Dedifferentiated amniotic fluid mesenchymal stem cell (primary cell): ENCODE measurements around the gene ANKRD44.

ENCODE experiments used
- DNase-seq: peaks from one replicate; pipeline ENCODE4 v3.0.0-alpha.2; 2016; ENCODE audit errors: extremely low spot score

Gene ANKRD44

DNA sequence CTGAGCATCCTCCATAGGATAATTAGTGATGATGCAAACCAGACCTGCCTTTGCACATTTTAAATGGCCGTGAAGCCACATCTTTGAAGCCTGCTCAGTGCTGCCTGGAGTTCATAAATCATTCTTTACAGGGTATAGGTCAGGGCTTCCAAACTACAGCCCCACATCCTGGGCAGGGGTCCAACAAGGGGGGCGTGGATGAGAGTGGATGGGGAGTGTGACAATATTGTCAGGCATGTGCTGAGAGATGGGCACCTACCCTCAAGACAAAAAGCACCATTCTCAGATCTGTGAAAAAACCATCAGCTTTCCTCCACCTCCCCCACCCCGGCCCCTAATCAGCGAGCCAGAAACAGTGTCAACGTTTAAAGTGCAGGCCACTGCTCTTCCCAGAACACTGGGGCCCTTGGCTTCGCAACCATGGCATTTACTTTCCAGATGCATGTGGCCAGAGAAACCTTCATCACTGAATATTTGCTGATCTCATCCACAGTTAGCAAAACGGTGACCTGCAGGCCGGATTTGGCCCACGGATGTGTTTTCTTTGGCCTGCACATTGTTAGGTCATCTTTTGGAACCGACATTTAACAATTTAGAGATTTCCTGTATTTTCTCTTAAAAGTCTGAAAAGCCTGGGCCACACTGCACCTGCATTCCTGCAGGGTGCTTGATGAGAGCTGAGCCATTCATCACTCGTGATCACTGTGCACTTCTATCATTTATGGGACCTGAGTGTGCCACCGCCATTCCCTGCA, 130.7 kb downstream of the ANKRD44 start:
- DNase-seq = peak; percentile 29

DNA sequence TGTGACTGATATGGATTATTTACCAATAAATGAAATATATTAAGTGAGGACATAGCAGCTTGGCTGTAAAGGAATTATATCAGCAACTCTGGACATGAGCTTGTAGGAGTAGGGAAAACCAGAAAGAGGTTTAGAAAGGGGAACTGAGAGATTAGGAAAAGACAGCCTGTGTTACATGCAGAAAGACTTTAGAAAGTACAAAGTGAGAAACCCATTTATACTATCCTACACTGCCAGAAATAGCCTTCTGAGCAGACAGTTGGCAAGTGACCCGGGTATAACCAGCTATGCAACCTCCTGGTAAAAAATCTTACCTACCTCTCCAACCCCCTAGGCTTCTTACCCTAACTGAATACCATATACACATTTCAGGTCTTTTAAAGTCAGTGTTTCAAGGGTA, 134.1 kb downstream of the ANKRD44 start:
- DNase-seq = no peak

DNA sequence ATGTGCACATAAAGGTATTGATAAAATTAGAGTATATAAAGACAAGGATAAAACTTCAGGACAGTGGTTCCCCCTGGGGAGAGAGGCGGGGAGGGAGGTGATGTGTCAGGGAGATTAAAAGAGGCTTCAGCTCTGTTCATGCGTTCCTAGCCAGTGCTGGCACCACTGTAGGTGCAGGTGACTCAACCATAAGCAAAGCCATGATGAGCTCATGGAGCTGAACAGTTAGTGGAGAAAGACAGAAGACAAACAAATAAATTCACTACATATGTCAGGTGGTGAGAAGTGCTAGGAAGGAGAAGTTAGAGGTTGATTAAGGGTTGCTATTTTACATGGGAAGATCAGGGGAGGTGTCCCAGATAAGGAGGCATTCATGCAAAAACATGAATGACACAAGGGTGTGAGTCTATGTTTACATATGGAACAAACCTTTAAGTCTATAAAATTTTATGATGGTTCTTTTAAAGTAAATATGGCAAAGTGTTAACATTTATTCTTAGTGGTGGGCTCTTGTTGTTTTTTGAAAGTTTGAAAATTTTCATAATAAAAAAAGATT, 136.0 kb downstream of the ANKRD44 start:
- no peak for DNase-seq

DNA sequence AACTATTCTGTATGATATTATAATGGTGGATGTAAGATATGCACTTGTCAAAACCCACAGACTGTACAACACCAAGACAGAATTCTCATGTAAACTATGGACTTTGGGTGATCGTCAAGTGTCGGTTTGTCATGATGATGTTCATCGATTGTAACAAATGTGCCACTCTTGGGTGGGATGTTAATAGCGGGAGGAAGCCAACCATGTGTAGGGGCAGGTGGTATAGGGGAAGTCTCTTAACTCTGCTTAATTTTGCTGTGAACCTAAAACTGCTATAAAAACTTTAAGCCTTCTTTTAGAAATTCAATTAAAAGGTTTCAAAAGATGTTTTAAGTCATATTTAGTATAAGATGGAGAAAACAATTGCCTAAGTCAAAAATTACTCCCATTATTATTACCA, 139.0 kb downstream of the ANKRD44 start:
- no peak for DNase-seq

DNA sequence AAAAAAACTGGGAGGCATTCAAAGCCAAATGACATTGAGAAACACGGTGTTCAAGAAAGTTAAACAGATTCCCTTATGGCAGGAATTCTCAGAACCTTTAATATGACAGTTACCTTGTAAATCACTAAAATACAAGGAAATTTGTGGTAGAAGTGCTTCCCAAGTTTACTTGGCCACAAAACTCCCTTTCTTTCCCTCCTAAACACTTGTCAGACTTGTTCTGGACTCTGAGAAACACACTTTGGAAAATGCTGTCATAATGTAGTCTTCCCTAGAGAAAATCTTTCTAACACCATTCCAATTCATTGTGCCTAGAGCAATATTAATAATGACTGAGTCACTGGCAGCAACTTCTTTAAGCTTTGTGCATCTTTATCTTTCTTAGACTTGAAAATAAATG, 140.4 kb downstream of the ANKRD44 start:
- DNase-seq = no peak

DNA sequence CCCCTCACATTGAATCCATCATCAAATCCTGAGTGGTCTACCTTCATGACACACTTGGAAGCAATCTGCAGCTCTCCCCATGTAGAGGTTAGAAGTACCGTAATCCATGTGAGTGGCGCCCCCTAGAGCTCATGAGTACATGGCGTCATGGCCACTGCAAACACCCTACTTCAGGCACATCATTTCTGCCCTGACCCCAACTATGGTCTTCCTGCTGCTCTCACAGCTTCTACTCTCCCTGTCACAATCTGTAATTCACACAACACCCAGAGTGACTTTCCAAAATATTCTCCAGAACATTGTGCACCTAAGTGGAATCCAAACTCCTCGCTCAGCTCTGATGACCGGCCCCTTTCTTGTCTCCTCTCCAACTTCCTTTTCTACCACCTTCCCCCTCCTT, 141.9 kb downstream of the ANKRD44 start:
- no peak for DNase-seq

DNA sequence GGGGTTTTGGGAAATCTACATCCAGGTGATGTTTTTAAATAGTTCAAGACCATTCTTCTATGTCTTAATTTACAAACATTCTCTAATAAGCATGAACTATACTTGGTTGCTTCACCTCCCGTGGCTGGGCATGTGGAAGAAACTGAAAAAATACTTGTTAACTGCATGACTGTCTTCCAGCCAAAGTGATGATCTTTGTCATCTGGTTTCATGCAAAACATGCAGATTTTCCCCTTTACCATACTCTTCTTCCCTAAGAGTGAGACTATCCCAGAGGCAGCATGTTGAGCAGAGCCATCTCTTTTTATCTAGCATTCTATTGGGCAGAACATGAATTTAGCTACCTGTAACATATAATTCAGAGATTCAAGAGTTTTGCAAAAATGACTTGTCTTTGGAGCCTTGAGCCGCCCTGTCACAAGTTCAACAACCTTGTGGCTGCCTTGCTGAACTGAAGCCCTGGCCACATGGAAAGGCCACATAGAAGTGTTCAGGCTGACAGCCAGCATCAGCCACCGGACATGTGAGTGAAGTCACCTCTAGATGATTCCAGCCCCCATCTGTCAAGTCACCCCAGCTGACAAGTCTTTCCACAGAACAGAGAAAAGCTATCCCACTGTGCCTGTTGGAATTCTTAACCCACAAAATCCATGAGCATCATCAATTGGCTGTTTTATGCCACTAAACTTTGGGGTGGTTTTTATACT, 142.8 kb downstream of the ANKRD44 start:
- no peak for DNase-seq

DNA sequence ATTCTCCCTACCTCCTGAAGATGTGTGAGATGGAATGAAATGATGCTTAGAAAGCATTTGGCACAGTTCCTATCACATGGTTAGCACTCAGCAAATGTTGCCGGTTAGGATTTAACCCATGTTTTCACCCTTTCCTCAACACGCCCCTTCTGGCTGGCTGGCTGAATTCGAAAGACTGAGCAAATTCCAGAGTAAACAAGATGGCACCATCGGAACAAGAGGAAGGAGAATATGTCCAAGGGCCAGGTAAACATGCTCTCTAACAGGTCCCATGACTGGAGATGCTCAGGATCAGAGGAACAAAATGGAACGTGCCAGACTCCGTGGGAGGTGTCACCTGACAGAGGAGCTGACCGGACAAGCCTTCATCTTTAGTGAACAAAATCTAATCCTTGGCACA, 145.6 kb downstream of the ANKRD44 start:
- DNase-seq = no peak

DNA sequence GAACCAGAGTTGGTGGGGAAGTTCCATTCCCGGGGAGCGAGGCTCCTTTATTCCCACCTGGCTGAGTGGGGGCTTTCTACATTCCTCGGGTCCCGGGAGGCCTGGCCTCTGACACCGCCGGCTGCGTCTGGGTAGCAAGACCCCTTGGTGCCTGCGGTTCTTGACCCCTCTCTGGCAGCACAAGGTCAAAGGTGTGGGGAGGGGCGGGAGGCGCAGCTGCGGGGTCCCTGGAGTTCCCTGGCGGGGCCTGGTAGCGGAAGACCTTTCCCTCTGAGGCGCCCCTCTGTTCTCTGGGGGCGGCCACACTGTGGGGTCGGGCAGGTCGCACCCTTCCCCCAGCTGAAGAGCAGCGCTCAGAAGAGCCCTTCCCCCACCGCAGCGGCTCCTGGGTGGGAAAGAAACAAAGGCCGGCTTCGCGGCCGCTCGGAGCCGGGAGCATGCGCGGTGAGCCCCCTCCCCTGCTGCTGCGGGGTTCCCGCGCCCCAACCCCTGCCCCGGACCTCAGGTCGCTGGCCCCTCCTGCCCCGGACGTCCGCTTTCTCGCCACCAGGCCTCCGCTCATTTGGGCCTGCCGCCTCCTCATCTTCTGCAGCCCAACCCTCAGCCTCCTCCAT, 146.3 kb downstream of the ANKRD44 start:
- DNase-seq = no peak

DNA sequence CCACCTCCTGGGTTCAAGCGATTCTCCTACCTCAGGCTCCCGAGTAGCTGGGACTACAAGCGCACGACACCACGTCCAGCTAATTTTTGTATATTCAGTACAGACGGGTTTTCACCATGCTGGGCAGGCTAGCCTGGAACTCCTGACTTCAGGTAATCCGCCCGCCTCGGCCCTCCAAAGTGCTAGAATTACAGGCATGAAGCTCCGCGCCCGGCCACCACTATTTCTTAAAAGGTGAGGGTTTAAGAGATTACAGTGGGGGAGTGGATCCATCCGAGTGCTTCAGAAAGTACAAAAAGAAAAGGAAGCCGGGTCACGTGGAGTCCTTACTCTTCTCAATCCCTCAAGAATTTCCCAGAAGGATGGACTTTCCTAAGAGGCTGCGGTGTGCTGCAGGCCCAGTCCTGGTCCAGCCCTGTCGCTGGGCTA, 146.9 kb downstream of the ANKRD44 start:
- DNase-seq = no peak

DNA sequence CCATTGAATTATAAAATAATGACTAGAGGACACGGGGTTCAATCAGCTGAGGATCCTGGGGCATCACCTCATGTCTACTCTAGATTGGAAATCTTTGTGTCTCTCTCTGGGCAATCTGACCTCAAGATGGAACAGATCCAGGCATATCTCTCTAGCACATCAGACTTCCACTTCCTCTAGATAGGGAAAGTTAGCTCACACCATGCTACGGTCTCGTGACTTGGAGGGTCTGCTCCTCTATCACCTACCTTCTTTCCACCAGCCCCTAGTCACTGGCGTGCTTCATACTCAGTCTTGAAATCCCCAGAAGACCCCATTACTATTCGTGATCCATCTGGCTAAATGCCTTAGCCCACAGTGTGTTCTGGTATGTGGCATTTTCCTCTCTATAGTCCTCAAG, 148.8 kb downstream of the ANKRD44 start:
- DNase-seq = no peak

DNA sequence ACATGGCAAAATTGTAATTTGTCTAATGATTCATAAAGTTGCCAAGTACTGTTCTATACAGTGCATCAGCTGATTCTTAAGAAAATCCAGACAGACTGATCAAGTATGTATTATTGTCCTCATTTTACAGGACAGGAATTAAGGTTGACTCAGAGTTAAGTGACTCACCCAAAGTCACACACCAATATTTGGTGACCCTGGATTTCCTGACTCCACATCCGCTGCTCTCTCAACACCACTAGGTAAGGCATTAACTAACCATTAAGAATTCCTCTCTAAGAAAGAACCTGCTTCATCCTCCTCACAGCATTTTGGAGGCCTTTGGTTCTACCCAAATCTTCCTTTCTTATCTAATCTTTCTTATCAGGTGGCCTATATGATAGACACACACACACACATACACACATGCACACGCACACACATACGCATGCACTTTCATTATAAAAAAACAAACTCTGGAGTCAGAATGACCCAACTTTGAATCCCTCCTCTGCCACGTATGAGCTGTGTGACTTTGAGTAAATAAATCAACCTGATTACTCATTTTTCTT, 150.8 kb downstream of the ANKRD44 start:
- DNase-seq = peak; percentile 26

DNA sequence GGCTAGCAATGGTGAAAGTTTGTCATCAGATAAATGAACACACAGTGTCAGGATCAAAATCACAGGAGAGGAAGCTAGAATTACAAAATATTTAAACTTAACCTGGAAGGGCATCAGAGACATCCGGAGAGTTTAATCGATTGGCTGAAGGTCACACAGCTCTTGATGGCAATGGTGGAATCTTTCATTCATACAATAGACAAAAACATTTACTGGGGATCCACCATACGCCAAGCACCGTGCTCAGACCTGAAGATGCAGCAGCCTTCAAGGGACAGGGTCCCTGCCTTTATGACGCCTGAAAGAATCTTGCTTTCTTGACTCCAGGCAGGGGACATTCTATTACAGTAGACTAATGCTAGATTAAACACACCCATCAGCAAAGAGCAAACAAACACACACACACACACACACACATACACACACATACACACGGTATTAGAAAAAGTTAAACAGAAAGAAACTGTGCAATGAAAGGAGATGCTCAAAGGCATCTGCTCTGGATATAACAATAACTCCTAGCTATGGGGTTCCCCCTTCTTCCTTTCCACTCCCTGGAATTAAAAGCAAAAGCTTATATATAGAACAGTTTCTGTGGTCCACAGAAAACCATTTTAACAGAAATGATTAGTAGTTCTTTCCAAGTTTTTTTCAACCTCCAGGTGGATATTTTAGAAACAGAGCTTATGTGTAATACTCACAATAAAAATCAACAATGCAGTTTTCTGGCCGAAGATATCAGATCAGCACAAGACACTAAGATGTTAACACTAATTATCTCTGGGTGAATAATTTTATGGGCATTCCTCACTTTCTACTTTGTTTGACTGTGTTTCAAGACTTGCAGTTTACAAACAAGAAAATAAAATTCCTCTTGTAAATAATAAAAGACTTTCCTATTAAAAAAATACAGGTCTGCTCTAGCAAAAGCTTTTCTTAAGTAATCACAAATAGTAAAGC, 151.7 kb downstream of the ANKRD44 start:
- no peak for DNase-seq

DNA sequence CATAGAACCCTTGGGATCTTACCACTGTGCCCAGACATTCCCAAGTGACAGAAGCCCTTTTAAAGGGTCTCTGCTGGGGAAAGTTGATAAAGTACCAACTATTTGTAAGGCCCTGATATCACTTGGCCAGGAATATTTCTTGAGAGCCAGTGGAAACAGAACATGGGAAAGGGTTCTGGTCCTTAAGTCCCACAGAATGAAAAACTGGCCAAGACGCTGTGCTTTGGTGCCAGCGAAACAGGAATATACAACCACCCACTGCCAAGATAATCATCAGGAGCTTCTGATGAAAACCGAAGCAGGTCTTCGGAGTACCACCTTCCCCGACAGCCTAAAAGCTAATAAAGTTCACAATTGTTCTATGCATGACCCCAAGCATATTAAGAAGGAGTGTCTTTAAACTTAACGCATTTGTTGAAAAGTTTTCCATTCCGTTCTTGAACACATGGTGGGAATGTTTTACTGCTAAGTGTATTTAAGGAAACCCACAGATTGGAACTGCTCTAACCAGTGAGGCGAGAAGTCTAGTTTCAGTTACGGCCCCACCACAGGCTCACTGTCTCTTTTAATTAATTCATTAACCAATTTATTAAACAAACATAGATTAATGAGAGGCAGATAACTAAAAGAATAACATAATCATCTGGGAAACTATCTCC, 152.6 kb downstream of the ANKRD44 start:
- no peak for DNase-seq

DNA sequence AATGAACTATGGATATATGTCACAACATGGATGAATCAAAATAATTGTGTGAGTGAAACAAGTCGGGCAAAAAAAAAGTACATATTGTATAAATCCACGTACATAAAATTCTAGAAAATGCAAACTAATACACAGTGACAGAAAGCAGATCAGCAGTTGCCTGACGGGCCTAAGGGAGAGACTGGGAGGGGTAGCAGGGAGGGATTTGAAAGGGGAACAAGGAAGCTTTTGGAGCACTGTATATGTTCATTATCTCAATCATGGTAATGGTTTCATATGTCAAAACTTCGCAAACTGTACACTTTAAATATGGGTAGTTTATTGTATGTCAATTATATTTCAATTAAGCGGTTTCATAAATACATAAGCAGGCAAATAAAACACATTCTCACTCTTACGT, 153.8 kb downstream of the ANKRD44 start:
- no peak for DNase-seq

DNA sequence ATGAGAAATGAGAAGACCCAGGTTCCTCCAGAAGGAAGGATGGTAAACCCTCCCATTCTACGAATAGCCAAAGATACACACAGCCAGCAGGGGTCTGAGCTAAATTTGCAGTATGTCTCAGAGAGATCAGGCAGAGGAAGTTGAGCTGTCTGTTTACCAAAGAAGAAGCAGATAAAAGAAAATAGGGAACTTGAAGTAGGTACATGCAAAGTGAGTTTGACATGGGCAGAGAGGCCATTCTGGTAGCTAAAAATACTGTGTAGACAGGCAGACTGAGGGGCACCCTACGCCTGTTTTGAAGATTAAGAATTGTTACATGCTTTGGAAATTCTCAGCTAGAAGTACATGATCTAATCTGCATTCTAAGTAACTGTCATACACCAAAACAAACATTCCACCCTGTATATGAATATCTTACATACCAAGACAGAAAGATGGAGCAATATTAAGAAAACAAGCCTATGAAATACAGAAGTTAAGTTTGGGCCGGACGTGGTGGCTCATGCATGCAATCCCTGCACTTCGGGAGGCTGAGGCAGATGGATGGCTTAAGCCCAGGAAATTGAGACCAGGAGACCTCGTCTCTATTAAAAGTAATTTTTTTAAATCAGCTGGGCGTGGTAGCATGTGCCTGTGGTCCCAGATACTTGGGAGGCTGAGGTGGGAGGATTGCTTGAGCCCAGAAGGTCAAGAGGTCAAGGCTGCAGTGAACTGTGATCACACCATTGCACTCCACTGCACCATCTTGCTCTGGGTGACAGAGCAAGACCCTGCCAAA, 157.9 kb downstream of the ANKRD44 start:
- peak; percentile 88 for DNase-seq

DNA sequence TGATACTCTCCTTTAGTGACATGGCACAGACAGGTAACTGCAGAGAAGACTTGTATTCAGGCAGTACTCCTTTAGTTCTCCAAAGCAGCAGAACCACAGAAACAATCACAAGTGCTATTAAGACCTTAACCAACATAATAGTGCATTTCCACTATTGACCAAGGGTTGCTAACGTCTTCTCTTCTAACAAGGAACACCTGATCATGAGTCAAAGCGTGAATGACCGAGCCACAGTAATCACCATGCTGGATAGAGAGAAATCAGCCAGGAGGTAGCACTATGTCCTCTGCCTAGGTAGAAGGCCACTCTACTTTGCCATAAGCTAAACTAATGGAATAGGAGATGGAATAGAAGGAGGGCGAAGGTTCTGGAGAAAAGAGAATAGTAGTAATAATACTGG, 161.0 kb downstream of the ANKRD44 start:
- DNase-seq = no peak

DNA sequence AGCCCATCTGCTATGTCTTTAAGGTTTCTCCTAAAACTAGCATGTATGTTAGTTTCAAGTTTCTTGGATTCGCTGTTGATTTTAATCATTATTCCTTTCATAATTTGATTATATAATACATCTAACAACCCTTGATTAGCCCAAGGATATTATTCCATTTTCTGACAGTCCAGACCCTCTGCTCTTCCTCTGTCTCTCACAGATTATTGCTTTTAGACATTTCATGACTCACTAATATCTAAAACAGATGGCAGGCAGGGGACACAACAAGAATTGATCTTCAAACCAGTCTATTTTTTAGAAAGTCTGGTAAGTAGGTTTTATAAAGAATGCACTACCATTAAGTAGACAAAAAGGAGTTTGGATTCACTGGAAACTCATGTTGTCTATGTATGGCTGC, 162.2 kb downstream of the ANKRD44 start:
- no peak for DNase-seq

DNA sequence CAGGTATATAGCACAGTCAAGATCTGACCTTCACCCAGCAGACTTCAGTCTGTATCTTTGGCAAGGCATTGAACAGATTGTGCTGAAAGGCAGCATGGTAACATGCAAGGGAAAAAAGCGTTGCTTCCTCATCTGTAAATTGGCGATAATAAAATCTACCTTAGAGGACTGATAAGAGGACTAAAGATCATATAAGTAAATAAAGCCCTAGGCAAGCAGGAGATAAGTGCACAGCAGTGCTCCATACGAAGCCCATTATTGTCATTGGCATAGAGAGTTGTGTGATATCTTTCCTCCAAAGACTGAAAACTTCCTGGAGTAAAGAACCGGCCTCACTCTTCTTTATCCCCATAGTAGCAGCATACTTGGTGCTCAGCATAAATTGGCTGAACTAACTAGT, 162.6 kb downstream of the ANKRD44 start:
- no peak for DNase-seq

DNA sequence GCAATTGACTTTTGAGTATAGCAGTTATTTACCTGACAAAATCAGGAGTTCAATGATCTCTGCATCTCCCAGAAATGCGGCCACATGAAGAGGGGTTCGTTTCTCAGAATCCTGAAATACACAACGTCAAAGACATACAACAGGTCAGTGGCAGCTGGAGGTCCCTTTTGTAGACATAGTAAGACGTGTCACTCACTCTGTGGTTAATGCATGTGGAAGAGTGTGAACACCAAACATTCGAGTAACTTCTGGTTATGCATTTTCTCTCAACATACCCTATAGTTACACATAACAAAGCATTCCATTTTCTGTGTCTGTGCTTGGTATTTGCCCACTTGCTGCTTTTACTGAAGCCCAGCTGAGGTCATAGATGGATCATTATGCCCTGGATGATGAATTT, 163.6 kb downstream of the ANKRD44 start:
- DNase-seq = no peak
